HG02763 (cell line): Measurements from ENCODE around the gene PTGER1.

Experiments used
- ATAC-seq: cut with Tn5 transposase; IDR thresholded peaks from one replicate; pipeline ENCODE4 v1.9.1; 2021; ENCODE audit warnings: mild to moderate bottlenecking, moderate library complexity; ENCODE audit not compliant: unreplicated experiment

PTGER1 gene

DNA sequence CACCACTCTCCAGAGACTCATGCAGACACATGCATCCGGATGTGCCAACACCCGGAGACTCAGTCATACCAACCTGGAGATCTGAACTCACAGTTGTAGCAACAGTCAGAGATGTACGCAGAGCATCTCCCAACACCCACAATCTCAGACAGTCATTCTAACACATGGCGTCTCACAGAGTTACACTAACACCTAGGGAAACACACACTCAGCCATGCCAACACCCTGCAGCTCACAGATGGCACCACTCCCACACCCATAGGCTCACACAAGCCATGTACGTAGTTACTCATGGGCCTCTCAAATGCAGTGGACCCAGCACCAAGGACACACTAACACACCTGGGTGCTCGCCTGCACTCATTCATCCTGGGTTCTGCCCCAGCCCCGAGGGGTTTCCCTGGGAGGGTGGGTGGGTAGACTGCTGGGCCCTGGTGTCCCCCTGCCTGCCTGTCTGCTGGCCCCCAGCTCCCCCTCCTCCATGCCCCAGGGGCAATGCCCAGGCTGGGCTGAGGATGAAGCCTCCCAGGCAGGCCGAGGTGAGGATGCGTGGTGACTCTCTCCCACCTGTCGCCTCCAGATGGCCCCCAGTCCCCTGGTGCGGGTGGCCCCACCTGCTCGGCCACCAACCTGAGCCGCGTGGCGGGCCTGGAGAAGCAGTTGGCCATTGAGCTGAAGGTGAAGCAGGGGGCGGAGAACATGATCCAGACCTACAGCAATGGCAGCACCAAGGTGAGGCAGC, 32.1 kb downstream of the PTGER1 start:
- no peak for ATAC-seq

DNA sequence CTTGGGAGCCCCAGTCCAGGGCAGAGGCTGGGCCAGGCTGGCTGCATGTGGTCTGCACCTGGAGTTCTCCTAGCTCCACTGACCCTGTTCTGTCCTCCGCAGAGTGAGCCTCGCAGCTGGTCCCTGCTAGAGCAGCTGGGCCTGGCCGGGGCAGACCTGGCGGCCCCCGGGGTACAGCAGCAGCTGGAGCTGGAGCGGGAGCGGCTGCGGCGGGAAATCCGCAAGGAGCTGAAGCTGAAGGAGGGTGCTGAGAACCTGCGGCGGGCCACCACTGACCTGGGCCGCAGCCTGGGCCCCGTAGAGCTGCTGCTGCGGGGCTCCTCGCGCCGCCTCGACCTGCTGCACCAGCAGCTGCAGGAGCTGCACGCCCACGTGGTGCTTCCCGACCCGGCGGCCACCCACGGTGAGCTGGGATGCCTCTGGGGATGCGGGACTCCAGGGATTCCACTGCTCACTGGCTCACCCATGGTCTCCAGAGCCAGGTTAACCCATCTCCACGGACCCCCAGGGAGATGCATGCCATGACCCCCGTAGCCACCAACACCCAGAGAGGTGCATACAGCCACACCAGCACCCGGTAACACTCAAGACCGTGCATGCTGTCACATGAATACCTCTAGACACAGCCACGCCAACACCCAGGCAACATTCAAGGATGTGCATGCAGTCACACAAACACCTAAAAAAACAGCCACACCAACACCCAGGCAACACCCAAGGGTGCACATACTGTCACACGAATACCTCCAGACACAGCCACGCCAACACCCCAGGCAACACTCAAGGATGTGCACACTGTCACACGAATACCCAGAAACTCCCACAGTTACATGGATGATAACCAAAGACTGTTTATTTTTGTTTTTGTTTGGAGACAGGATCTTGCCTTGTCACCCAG, 33.9 kb downstream of the PTGER1 start:
- no peak for ATAC-seq

DNA sequence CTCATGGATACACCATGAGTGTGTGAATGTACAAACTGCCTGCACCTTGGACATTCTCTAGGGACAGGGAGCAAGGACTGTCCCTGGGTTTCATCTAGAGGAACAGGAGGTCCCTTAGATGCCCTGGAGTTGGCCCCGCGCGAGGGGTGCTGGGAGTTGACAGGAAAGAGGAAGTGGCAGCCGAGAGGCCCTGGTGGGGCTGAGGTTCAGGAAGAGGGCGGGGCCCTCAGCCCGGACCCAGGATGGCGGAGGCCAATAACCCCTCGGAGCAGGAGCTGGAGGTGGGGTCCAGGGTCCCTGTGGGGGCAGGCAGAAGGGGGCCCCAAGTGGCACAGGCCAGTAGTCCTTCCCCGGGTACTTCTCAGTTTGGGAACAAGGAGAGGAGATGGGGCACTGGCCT, 35.1 kb downstream of the PTGER1 start:
- ATAC-seq, result peak; percentile 67

DNA sequence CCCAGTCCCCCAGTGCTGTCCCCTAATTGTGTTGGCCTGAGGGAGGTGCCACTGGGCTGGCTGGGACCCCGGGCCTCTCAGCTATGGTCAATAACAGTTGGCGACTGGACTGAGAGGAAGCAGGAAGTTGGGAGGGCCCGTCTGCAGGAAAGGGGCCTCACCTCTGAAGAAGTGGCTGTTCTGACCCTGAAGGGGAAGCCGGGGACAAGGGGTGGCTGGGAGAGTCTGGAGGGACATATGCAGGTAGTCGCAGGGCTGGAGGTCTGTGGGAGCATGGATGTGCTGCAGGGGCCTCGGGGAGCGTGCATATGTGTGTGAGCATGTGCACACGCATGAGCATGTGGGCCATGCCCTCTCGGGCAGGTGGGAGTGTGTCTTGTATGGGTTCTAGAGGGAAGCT, 36.1 kb downstream of the PTGER1 start:
- no peak for ATAC-seq

DNA sequence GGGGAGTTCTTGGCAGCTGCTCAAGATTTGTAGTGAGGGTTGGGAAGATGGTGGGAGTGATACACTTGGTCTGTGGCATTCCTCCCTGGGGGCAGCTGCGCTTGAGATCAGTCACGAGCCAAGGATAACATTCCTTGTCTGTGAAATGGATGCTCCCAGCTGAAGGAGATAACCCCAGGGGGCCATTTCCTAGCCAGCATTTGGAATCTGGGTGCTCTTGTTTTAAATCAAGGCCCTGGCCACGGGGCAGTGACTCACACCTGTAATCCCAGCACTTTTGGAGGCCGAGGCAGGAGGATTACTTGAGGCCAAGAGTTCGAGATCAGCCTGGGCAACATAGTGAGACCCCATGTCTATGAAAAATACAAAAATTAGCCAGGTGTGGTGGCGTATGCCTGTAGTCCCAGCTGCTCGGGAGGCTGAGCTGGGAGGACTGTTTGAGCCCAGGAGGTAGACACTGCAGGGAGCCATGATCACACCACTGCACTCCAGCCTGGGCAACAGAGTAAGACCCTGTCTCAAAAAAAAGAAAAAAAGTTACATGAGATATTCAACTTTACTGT, 37.5 kb downstream of the PTGER1 start:
- no peak for ATAC-seq

DNA sequence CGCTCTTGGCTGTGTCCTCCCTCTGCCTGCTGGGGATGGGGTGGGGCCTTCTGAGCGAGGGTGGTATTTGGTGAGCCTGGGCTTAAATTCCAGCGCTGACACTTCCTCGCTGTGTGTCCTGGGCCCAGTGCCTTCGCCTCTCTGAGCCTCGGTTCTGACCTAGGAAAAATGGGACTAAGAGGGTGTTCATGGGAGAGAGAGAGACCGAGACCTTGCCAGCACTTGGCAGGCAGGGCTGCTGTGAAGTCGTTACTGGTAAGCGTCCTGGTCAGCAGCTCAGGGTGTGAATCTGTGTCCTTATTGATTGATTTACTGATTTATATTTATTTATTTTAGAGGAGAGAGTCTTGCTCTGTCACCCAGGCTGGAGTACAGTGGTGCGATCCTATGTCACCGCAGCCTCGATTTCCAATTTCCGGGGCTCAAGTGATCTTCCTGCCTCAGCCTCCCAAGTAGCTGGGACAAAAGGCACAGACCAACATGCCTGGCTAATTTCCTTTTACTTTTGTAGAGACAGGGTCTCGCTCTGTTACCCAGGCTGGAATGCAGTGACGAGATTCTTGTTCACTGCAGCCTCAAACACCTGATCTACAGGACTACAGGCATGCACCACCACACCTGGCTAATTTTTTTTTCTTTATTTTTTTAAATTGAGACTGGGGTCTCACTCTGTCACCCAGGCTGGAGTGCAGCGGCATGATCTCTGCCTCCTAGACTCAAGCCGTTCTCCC, 39.7 kb downstream of the PTGER1 start:
- no peak for ATAC-seq

DNA sequence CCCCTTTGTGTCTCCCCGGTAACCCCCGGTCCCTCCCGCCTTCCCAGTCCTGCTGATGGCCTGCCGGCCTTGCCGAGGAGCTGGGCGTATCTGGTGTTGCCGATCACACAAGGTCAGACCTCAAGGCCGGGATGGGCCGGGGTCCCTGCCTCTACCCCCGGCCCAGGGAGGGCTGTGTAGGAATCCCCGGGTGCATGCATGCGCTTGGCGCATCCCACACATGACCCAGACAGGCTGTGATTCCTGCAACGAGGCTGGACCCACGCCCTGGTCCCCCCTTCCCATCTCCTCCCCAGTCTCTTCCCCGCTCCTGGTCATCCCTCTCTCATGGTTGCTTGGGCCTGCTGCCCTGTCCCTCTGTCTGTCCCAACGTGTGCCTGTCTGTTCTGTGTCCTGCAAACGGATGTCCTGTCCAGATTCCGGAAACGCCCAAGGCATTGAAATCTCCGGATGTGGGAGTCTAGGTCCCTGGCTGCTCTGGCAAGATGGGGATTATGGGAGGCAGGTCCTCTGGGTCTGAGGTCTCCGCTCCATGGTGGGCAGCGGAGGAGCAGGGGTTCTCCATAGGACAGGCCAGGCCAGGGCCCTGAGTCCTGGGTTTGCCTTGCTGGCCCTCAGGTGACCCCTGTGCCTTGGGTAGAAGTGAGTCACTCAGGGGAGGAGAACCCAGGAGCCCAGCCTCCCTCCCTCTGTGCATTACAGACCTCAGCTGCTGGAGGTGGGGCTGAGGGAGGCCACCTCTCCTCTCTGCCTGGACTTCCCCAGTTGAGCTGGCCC, 40.4 kb downstream of the PTGER1 start:
- ATAC-seq, result no peak

DNA sequence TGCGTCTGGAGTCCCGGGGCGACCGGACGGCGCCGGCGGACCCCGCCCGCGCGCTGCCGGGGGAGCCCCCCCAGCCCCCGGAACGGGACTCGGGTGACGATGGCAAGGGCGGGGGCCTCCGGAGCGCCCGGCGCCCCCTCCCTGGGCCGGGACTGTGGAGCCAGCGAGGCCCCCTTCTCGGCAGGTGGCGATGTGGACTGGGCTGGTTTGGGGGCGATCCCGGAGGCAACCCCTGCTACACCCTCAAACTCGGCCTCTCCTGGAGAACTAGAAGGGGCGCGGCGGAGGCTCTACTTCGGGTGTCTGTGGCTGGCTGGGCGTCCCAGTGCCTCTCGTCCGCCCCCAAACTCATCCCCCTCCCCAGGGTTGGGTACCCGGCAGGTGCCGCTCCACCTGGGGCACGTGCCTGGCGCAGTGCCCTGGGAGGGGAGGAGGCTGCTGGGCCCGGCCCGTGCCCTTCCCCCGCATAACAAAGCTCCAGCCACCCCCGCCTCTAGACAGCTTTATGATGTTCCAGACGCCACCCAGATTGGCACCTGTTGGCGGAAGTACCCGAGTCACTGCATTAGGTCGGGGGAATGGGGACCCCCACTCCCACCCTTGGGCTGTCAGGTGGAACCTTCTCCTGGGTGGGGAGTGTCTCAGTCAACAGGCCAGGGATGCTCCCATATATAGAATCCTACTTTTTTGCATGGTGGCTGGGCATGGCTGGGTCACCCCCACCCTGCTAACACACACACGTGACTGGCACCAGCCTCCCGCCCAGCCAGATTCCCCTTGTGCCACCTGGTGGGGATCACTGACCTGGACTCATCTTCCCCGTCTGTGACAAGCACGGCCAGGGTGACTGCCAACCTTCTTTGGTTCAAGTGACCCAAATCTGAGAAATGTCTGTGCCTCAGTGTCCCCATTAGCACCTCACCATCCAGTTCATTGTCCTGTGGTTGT, 41.3 kb downstream of the PTGER1 start:
- ATAC-seq, result no peak

DNA sequence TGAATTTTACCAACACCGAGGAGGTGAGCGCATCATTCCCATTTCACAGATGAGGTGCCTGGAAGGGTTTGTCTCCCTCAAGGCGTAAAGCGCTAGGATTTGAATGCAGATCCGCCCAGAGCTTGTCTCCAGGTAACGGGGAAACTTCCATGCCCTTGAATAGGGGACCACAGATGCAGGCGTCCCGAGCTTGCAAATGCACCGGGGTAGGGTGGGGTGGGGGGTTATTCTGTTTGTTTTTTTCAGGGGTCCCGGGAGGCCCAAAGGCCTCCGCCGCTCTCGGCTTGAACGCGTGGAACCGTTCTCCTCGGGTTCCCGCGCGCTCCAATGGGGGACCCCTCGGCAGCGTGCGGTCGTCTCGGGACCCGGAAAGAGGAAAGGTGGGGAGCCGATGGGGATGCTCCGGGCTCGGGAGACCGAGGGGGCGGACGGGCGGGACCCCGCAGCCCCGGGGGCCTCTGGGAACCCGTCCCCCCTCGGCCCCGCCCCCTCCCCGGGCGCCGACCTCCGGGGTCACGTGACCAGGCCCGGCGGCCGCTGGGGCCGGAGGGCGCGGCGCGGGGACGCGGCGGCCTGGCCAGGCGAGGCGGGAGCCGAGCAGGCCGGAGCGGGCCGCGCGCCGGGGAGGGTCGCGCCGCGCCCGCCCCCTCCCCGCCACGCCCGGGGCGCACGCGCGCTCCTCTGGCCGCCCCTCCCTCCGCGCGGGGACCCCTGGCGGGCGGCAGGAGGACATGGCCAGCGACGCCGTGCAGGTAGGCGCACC, 42.2 kb downstream of the PTGER1 start, which contains the start of gene PKN1:
Gene PKN1 (plus strand): TSS at position 516 of the 763 bp plus-strand sequence. CDS start 216 bp downstream, at position 732.
- peak; percentile 59 for ATAC-seq

DNA sequence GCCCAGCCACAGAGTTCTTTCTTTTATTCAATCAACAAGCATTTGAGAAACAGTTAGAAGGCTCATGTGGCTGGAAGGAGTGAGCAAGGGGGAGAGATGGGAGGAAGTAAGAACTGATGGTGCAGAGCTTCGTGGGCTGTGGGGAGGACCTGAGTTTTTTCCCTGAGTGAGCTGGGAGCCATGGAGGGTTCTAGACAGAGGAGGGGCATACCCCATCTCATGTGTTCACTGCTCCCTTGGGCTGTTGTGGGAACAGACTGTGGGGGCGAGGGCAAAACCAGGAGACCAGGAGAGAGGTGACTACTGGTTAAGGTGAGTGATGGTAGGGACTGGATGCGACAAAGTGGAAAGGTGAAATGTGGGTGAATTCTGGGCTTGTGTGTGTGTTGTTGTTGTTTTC, 44.4 kb downstream of the PTGER1 start:
- ATAC-seq, result no peak

DNA sequence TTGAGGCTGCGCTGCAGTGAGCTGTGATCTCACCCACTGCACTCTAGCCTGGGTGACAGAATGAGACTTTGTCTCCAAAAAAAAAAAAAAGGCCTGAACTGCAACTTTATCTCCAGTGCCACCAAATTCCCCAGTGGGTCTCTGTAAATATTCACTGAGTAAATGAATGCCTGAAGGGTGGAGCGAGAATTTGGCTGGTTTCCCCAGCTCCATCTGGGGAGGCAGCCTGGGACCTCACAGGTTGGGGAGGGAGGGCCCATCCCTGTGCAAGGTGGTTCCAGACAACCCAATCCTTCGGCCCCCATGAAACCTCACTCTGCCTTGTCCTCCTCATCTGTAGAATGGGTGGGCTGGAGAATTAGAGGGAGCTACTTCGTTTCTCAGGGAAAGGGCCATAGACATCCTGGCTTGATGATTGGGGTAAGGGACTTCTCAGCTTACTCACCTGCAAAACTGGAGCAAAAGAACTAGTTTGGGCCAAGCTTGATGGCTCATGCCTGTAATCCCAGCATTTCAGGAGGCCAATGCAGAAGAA, 46.2 kb downstream of the PTGER1 start:
- ATAC-seq, result no peak

DNA sequence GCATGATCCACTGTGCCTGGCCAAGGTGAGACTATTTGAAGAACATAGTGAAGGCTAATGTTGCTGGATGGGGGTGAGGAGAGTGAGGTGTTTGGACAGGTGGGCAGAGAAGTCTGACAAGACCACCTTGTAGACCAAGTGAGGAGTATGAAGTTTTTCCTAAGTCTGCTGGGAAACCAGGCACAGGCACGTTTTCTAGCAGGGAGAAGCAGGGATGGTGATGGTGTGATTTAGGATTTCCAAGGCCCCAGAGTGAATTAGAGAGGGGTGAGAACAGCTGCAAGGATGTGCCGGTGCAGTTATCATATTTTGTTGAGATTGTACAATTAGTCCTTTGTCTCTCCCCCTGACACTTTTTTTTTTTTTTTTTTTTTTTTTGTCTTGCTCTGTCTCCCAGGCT, 47.7 kb downstream of the PTGER1 start:
- ATAC-seq, result no peak

DNA sequence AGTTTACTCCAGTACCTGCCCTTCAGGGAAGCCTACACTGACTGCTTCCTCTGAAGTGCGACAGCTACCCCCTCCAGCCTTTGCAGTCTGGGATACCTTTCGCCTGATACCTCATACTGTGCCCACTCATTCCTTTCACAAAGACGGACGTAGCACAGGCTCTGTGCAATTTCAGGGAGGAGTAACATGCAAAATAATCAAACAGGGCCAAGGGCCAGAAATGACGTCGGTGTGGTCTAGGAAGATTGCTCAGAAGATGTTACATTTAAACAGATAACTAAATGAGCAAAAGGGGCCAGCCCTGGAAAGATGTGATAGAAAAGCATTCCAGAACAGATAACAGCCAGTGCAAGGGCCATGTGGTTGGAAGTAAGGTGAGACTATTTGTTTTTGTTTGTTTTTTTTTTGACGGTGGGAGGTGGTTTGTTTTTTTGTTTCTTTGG, 49.4 kb downstream of the PTGER1 start:
- ATAC-seq, result no peak
